Endothelial cell (in vitro differentiated cells): ENCODE measurements around the gene CNKSR3. TPM values are rescaled to one million over a fixed set of nuclear protein-coding genes. Genes with fewer than 3 reads are reported as not detected.

Source experiments
- DNase-seq: peaks from one replicate; pipeline ENCODE4 v3.0.0; 2021; ENCODE audit warnings: low spot score
- H3K27ac Mint-ChIP-seq: one replicate; pipeline ENCODE4 v1.8.0; 2021; ENCODE audit warnings: mixed read lengths, inconsistent platforms; ENCODE audit not compliant: unreplicated experiment
- H3K27me3 Mint-ChIP-seq: one replicate; pipeline ENCODE4 v1.8.0; 2021; ENCODE audit warnings: mild to moderate bottlenecking, moderate library complexity, mixed read lengths, inconsistent platforms; ENCODE audit not compliant: unreplicated experiment
- H3K36me3 Mint-ChIP-seq: one replicate; pipeline ENCODE4 v1.8.0; 2021; ENCODE audit warnings: mild to moderate bottlenecking, low read depth, mixed read lengths, inconsistent platforms; ENCODE audit not compliant: unreplicated experiment
- H3K4me1 Mint-ChIP-seq: one replicate; pipeline ENCODE4 v1.8.0; 2021; ENCODE audit warnings: mild to moderate bottlenecking, mixed read lengths, inconsistent platforms; ENCODE audit not compliant: unreplicated experiment
- H3K4me3 Mint-ChIP-seq: one replicate; pipeline ENCODE4 v1.8.0; 2021; ENCODE audit warnings: mild to moderate bottlenecking, mixed read lengths, inconsistent platforms; ENCODE audit not compliant: unreplicated experiment
- H3K9me3 Mint-ChIP-seq: one replicate; pipeline ENCODE4 v1.8.0; 2021; ENCODE audit warnings: mixed read lengths, inconsistent platforms; ENCODE audit not compliant: unreplicated experiment
- CTCF ChIP-seq: fragments of 200-600 bp; sonication (generic); IDR thresholded peaks from one replicate; pipeline ENCODE4 v1.5.0; 2021; ENCODE audit warnings: antibody characterized with exemption; ENCODE audit not compliant: unreplicated experiment
- total RNA-seq: library from RNA; stranded (reverse); fragmentation: NEBNext Ultra II Directional; extraction: Animal tissue kit (Norgen Biotek cat#: 25700); gene quantifications from one replicate; pipeline ENCODE4 v1.2.1, GENCODE V29; 2021; ENCODE audit not compliant: unreplicated experiment

The CNKSR3 gene
- total RNA-seq, 1 donor from 2014 or later: 9.7 TPM

DNA sequence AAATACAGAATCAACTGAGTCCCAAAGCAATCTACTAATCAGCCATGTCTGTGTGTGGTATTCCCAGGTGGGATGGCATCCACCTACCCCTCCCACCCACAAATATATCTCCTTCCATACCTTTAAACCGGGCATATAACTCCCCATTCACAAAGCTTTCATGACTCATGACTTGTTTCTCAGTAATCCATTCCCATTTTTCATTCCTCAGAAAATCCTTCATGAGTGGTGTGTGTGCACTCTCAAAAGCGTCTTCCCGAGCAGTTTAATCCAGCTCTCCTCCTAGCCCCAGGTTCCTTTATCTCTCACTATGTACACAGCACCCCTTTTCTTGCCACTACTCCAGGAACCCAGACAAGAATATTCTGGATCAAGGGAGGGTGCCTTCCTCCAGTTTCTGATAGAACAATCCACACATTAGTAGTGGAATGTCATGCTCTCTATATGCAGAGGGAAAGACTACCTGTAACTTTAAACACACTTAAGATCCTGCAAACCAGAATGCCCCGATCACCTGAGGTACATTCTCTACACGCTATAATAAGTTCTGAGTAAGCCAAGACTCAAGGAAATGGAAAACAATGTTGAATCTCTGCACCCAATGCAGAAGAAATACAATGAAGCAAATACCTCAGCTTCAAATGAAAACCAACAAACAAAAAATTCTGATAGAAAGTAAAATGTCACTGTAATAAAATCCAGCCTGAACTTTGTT lies 98.2 kb downstream of the CNKSR3 start:
- TF ChIP-seq CTCF: no peak
- peaks cover 22% of the 10 kb centered on the region for H3K36me3 Mint-ChIP-seq
- peaks cover 3% of the 10 kb centered on the region for H3K4me1 Mint-ChIP-seq
- H3K9me3 Mint-ChIP-seq: no peaks in the 10 kb centered on the region
- no peak overlapping the region for H3K27ac Mint-ChIP-seq
- H3K4me3 Mint-ChIP-seq: no peak overlapping the region
- no peak for DNase-seq
- no peaks in the 10 kb centered on the region for H3K27me3 Mint-ChIP-seq

- DNase-seq: no peak
- peak overlapping the region; percentile 19 for H3K4me3 Mint-ChIP-seq
- H3K27me3 Mint-ChIP-seq: no peaks in the 10 kb centered on the region
- H3K4me1 Mint-ChIP-seq: peaks cover 3% of the 10 kb centered on the region
- peaks cover 25% of the 10 kb centered on the region for H3K36me3 Mint-ChIP-seq
- no peak for TF ChIP-seq CTCF
- H3K9me3 Mint-ChIP-seq: no peaks in the 10 kb centered on the region
- no peak overlapping the region for H3K27ac Mint-ChIP-seq
These were observed 99.4 kb downstream of the CNKSR3 start for GRCh38 chr6:154411076-154411475.

- DNase-seq: no peak
- Mint-ChIP-seq H3K36me3 (peaks cover 24% of the 10 kb centered on the region), H3K27ac (peak overlapping the region; percentile 9), H3K9me3 (no peaks in the 10 kb centered on the region), H3K27me3 (peaks cover 3% of the 10 kb centered on the region), H3K4me3 (peak overlapping the region; percentile 19), H3K4me1 (peaks cover 3% of the 10 kb centered on the region)
- TF ChIP-seq CTCF: no peak
These were observed 99.8 kb downstream of the CNKSR3 start for GRCh38 chr6:154410619-154411072.

DNA sequence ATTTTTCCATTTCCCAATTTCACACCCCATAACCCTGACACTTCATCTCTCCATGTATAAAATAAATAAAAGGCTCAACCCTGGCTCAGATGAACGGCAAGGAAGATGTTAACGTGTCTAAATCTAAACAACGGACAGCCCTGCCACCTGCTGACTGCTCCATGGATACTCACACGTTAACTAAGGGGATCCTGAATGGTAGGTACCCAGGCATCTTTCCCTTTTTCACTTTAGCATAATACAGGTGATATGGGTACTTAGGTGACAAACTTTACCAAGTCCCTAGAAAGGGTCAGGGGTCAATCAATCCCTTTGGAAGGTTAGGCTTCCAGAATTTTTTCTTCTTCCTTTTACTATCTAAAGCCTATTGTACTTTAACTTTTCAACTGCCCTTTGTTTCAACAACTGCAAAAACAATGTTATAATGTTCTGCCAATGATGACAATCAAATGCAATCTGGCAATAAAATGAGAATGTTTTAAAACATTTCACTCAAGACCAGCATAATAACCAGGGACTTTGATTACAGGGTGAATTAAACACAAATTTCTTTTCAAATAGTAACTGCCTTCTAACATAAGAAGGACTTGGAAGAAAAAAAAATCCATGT lies 101.5 kb downstream of the CNKSR3 start:
- H3K27ac Mint-ChIP-seq: no peak overlapping the region
- H3K4me3 Mint-ChIP-seq: no peak overlapping the region
- H3K27me3 Mint-ChIP-seq: peaks cover 4% of the 10 kb centered on the region
- H3K4me1 Mint-ChIP-seq: no peaks in the 10 kb centered on the region
- TF ChIP-seq CTCF: no peak
- no peak for DNase-seq
- no peaks in the 10 kb centered on the region for H3K9me3 Mint-ChIP-seq
- H3K36me3 Mint-ChIP-seq: peaks cover 17% of the 10 kb centered on the region

- no peak for TF ChIP-seq CTCF
- Mint-ChIP-seq H3K4me1 (no peaks in the 10 kb centered on the region), H3K9me3 (no peaks in the 10 kb centered on the region), H3K36me3 (peaks cover 15% of the 10 kb centered on the region), H3K4me3 (no peak overlapping the region), H3K27ac (no peak overlapping the region), H3K27me3 (peaks cover 4% of the 10 kb centered on the region)
- no peak for DNase-seq
These were observed 103.0 kb downstream of the CNKSR3 start for GRCh38 chr6:154407440-154407839.
